GM18508 (cell line): ENCODE results near the gene BCO2.

Source experiments
- ATAC-seq: cut with Tn5 transposase; IDR thresholded peaks from one replicate; pipeline ENCODE4 v1.9.1; 2021; ENCODE audit warnings: moderate number of reproducible peaks; ENCODE audit not compliant: insufficient read depth, unreplicated experiment

BCO2 gene

GRCh38 chr11:112241486-112241885, 66.2 kb downstream of the BCO2 start:
- ATAC-seq, result no peak

DNA sequence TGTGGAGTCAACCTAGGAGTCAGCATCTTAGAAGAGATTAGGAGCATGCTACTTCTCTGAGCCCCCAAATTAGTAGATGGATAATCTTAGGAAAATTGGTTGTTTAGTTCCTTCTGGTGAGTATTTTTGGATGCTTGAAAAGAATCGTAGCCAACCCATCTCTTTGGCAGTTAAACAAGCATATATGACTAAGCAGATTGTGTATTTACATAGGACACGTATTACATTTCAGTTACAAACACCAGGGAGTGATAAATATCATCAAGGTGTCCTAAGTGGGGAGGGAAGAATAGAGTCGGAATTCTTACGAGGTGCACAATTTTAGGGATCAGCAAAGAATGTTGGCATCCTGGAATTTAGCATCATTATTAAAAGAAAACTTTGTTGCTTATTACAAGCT, 71.9 kb downstream of the BCO2 start:
- no peak for ATAC-seq

DNA sequence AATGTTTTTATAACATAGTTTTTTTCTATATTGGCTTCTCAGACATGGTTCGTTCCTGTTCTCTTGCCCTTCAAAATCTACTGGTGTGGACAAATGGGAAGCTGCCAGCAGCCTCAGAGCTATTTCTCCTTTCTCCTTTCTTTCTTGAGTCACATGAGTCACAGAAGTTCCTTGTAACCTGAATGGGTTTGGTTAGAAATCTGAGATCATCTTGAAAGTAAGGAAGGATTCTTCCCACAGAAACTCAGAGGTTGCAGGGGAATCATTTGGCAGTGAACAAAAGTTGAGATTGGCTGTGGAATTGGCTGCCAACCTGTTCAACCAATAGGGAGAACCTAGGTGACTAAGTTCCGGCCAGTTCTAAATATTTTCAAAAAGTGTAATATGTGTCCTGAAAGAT, 72.9 kb downstream of the BCO2 start:
- ATAC-seq, result no peak

DNA sequence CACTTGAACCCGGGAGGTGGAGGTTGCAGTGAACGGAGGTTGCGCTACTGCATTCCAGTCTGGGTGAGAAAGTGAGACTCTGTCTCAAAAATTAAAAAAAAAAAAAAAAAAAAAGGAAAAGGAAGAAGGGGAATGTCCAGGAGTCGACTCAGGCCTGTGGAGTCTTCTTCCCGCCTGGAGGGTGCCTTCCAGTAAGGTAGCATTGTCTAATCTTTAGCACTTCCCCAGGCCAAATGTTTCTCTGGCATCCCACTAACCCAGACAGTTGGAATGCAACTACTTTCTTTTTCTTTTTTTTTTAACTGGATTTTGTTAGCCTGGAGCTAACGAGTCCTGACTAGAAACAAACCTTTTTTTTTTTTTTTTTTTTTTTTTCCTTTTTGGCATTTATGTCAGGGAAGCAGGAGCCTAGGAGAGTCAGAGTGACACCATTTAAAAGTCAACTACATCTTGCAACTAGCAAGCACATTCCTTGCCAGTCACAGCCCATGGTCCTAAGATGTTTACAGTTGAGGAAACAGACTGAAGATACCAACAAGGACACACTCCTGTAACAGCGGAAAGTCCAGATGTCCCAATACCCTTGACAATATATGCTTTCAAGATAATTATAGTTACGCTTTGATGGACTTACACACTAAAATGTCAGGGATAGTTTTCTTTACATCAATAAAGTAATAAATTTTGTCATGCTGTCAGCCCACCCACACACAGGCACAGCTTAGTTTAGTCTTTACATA, 74.7 kb downstream of the BCO2 start:
- no peak for ATAC-seq

- ATAC-seq, result no peak
Observed at GRCh38 chr11:112253605-112254242, 78.4 kb downstream of the BCO2 start.

DNA sequence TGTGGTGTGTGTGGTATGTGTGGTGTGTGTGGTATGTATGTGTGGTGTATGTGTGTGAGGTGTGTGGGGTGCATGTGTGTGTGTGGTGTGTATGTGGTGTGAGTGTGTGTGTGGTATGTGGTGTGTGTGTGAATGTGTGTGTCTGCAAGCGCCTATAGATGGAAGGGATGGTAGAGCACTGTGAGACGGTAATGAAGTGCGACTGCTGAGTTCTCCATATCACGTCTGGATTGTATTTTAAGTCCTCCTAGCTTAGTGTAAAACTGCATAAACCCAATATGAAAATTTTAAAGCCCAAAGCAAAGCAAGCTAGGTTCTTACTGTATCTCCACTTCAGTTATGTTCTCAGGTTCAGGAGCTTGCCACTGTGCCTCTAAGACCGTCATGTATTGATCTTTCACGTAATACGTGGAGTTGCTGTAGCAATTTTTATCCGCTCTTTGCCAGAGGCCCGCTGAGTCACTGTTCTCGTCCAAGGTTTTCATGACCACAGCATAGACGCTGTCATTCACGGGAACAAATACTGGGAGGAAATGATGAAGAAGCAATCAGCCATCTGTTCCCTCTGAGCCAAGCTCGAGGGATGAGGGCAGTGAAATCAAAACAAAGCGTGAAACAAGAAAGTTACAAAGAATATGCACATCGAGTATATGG, 79.9 kb downstream of the BCO2 start:
- ATAC-seq, result no peak

DNA sequence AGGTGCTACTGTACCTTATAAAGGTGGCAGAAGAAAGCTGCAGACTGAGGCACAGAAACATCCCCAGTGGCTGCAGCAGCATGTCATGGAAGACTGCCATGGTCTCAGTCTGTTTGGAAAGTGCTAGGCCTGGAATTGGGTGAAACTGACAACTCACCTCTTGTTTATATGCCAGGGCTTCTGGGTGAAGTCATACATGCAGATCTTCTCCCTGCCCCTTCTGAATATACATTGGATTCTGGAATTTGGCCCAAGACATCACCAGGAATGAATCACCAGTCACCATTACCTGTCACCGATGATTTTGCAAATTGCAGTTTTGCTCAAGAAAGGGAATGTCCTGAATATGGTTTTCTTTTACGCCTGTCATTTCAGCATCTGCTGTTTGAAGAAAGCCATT, 85.2 kb downstream of the BCO2 start, which contains the start of gene PLET1:
TSS of gene PLET1 (minus strand) at position 371 of the 400 bp plus-strand sequence. CDS start at position 100, 271 bp downstream.
- ATAC-seq, result no peak

GRCh38 chr11:112265659-112266409, 90.5 kb downstream of the BCO2 start:
- no peak for ATAC-seq

DNA sequence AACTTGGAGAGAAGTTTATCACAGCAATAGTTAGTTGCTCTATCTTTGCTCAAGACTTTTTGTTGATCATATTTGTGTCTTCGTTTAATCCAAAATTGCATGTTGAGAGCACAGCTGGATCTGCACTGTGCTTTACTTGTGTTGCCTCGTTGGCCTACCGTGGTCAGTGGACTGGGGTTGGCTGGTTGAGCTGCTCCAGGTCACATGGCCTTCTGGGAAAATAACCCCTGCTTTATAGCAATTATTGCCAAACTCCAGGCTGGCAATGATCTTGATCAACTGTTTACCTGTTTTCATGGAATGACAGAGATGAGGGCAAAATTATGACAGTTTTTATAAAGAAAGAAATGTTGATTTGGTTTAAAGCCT, 91.1 kb downstream of the BCO2 start:
- no peak for ATAC-seq

- ATAC-seq, result no peak
Observed at GRCh38 chr11:112267188-112267591, 91.9 kb downstream of the BCO2 start.

DNA sequence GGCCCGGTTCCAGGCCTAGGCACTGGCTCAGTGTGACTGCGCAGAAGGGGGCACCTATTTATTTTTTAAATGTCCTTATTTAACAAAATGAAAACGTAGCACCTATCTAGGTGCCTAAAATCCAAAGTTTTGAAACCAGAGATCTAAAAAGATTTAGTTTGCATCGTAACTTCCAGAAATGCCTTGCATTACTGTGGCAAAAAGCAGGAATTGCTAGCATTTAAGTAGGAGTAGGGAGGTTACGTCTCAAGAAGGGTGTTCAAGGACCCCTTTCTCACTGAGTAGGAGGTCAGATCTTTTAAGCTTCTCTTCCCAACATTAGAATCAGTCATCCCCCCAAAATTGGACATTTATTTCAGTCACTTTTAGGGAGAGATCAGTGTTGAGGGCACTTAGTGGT, 93.1 kb downstream of the BCO2 start:
- no peak for ATAC-seq
